Islet precursor cell (in vitro differentiated cells): Measurements from ENCODE around the gene PPP1R12B.
A peak's percentile ranks its signal among the peaks of the same experiment; 100 is the strongest.
"Not testable (repeated sequence)": the region's sequence is repeated elsewhere in the genome, so short reads cannot be mapped to it uniquely, and the experiment has no call there.

Source experiments
- DNase-seq: peaks from one replicate; pipeline ENCODE4 v3.0.0-alpha.2; 2018

PPP1R12B gene

GRCh38 chr1:202456372-202457169 lies 108.1 kb downstream of the PPP1R12B start:
- DNase-seq = not testable (repeated sequence)

GRCh38 chr1:202458651-202459050 lies 110.2 kb downstream of the PPP1R12B start:
- not testable (repeated sequence) for DNase-seq

GRCh38 chr1:202459470-202460142 lies 111.1 kb downstream of the PPP1R12B start:
- not testable (repeated sequence) for DNase-seq

GRCh38 chr1:202460143-202460495 lies 111.6 kb downstream of the PPP1R12B start:
- not testable (repeated sequence) for DNase-seq

GRCh38 chr1:202462342-202463076 lies 114.0 kb downstream of the PPP1R12B start:
- DNase-seq = no peak

GRCh38 chr1:202464153-202464742 lies 115.7 kb downstream of the PPP1R12B start:
- not testable (repeated sequence) for DNase-seq

- DNase-seq = not testable (repeated sequence)
Observed at GRCh38 chr1:202465644-202466270, 117.3 kb downstream of the PPP1R12B start.

- DNase-seq = not testable (repeated sequence)
Observed at GRCh38 chr1:202466339-202466738, 117.8 kb downstream of the PPP1R12B start.

GRCh38 chr1:202467381-202467780 lies 118.9 kb downstream of the PPP1R12B start:
- DNase-seq = not testable (repeated sequence)

- DNase-seq = not testable (repeated sequence)
Observed at GRCh38 chr1:202468695-202469094, 120.2 kb downstream of the PPP1R12B start.

- not testable (repeated sequence) for DNase-seq
Observed at GRCh38 chr1:202469123-202469522, 120.6 kb downstream of the PPP1R12B start.

- no peak for DNase-seq
Observed at GRCh38 chr1:202471246-202471645, 122.7 kb downstream of the PPP1R12B start.

GRCh38 chr1:202472347-202473124 lies 124.0 kb downstream of the PPP1R12B start:
- not testable (repeated sequence) for DNase-seq

GRCh38 chr1:202473266-202474045 lies 125.0 kb downstream of the PPP1R12B start:
- peak; percentile 53 for DNase-seq

GRCh38 chr1:202479661-202480060 lies 131.2 kb downstream of the PPP1R12B start:
- not testable (repeated sequence) for DNase-seq

GRCh38 chr1:202480640-202481039 lies 132.1 kb downstream of the PPP1R12B start:
- DNase-seq = not testable (repeated sequence)

- peak; percentile 65 for DNase-seq
Observed at GRCh38 chr1:202483362-202483761, 134.9 kb downstream of the PPP1R12B start.

- not testable (repeated sequence) for DNase-seq
Observed at GRCh38 chr1:202484032-202484431, 135.5 kb downstream of the PPP1R12B start.

GRCh38 chr1:202484820-202485219 lies 136.3 kb downstream of the PPP1R12B start:
- not testable (repeated sequence) for DNase-seq

- DNase-seq = not testable (repeated sequence)
Observed at GRCh38 chr1:202488178-202488649, 139.7 kb downstream of the PPP1R12B start.

- not testable (repeated sequence) for DNase-seq
Observed at GRCh38 chr1:202489101-202489500, 140.6 kb downstream of the PPP1R12B start.
